ENCODE measurements around the gene PPP1R14C.

Gene PPP1R14C

GRCh38 chr6:150100745-150101144 is 42.1 kb upstream of the PPP1R14C start:
- TF ChIP-seq ESRRG (CRISPR knock-in tag; IDR thresholded peaks at IDR 0.05) = no peak
- no peak for TF ChIP-seq ZNF70 (CRISPR knock-in tag; IDR thresholded peaks at IDR 0.05)
- TF ChIP-seq SNAI2 (CRISPR knock-in tag; IDR thresholded peaks at IDR 0.05) = no peak
- TF ChIP-seq ISL1 (CRISPR knock-in tag; IDR thresholded peaks at IDR 0.05) = no peak
- no peak for TF ChIP-seq PPARA (CRISPR knock-in tag; IDR thresholded peaks at IDR 0.05; ENCODE audit: borderline replicate concordance)
- no peak for TF ChIP-seq CSRNP3 (CRISPR knock-in tag; IDR thresholded peaks at IDR 0.05)
- no peak for TF ChIP-seq ARNTL (CRISPR knock-in tag; IDR thresholded peaks at IDR 0.05; ENCODE audit: borderline replicate concordance, low read depth)
- TF ChIP-seq TSHZ2 (CRISPR knock-in tag; IDR thresholded peaks at IDR 0.05) = no peak
- no peak for TF ChIP-seq ZFP30 (CRISPR knock-in tag; IDR thresholded peaks at IDR 0.05)
- TF ChIP-seq RARB (CRISPR knock-in tag; IDR thresholded peaks at IDR 0.05) = no peak
- no peak for TF ChIP-seq CREB5 (CRISPR knock-in tag; IDR thresholded peaks at IDR 0.05; ENCODE audit: low read depth)
- TF ChIP-seq ZFP3 (CRISPR knock-in tag; IDR thresholded peaks at IDR 0.05) = no peak
- no peak for TF ChIP-seq ZNF8 (CRISPR knock-in tag; IDR thresholded peaks at IDR 0.05)
- no peak for TF ChIP-seq PATZ1 (CRISPR knock-in tag; IDR thresholded peaks at IDR 0.05; ENCODE audit: borderline replicate concordance)
- no peak for TF ChIP-seq ZNF565 (CRISPR knock-in tag; conservative IDR thresholded peaks at IDR 0.05; ENCODE audit: low read depth)
- TF ChIP-seq ZC3H10 (CRISPR knock-in tag; IDR thresholded peaks at IDR 0.05) = no peak
- no peak for TF ChIP-seq OSR1 (CRISPR knock-in tag; IDR thresholded peaks at IDR 0.05)
- no peak for TF ChIP-seq CSDC2 (CRISPR knock-in tag; IDR thresholded peaks at IDR 0.05)
- no peak for TF ChIP-seq POU6F1 (CRISPR knock-in tag; IDR thresholded peaks at IDR 0.05; ENCODE audit: borderline replicate concordance, low read depth)
- no peak for TF ChIP-seq BACH2 (CRISPR knock-in tag; IDR thresholded peaks at IDR 0.05; ENCODE audit: borderline replicate concordance)
- no peak for ATAC-seq

- TF ChIP-seq ZFP3 (CRISPR knock-in tag; IDR thresholded peaks at IDR 0.05) (no peak), POU6F1 (CRISPR knock-in tag; IDR thresholded peaks at IDR 0.05; ENCODE audit: borderline replicate concordance, low read depth) (no peak), CSDC2 (CRISPR knock-in tag; IDR thresholded peaks at IDR 0.05) (no peak), PATZ1 (CRISPR knock-in tag; IDR thresholded peaks at IDR 0.05; ENCODE audit: borderline replicate concordance) (no peak), ARNTL (CRISPR knock-in tag; IDR thresholded peaks at IDR 0.05; ENCODE audit: borderline replicate concordance, low read depth) (no peak), ZC3H10 (CRISPR knock-in tag; IDR thresholded peaks at IDR 0.05) (no peak), BACH2 (CRISPR knock-in tag; IDR thresholded peaks at IDR 0.05; ENCODE audit: borderline replicate concordance) (no peak), SNAI2 (CRISPR knock-in tag; IDR thresholded peaks at IDR 0.05) (no peak), ZNF565 (CRISPR knock-in tag; conservative IDR thresholded peaks at IDR 0.05; ENCODE audit: low read depth) (no peak), TCF4 (CRISPR knock-in tag; IDR thresholded peaks at IDR 0.05; ENCODE audit: borderline replicate concordance) (no peak), ZFP30 (CRISPR knock-in tag; IDR thresholded peaks at IDR 0.05) (no peak), CSRNP3 (CRISPR knock-in tag; IDR thresholded peaks at IDR 0.05) (no peak)
- no peak for ATAC-seq
These were observed 40.0 kb upstream of the PPP1R14C start for GRCh38 chr6:150102750-150103270.
